GM03348 (cell line): ENCODE measurements around the gene TDRD7.
A peak's percentile ranks its signal among the peaks of the same experiment; 100 is the strongest.

Source experiments
- DNase-seq: peaks from one replicate; pipeline ENCODE4 v3.0.0; 2012; ENCODE audit warnings: low spot score

TDRD7 gene, protein sequence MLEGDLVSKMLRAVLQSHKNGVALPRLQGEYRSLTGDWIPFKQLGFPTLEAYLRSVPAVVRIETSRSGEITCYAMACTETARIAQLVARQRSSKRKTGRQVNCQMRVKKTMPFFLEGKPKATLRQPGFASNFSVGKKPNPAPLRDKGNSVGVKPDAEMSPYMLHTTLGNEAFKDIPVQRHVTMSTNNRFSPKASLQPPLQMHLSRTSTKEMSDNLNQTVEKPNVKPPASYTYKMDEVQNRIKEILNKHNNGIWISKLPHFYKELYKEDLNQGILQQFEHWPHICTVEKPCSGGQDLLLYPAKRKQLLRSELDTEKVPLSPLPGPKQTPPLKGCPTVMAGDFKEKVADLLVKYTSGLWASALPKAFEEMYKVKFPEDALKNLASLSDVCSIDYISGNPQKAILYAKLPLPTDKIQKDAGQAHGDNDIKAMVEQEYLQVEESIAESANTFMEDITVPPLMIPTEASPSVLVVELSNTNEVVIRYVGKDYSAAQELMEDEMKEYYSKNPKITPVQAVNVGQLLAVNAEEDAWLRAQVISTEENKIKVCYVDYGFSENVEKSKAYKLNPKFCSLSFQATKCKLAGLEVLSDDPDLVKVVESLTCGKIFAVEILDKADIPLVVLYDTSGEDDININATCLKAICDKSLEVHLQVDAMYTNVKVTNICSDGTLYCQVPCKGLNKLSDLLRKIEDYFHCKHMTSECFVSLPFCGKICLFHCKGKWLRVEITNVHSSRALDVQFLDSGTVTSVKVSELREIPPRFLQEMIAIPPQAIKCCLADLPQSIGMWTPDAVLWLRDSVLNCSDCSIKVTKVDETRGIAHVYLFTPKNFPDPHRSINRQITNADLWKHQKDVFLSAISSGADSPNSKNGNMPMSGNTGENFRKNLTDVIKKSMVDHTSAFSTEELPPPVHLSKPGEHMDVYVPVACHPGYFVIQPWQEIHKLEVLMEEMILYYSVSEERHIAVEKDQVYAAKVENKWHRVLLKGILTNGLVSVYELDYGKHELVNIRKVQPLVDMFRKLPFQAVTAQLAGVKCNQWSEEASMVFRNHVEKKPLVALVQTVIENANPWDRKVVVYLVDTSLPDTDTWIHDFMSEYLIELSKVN

DNA sequence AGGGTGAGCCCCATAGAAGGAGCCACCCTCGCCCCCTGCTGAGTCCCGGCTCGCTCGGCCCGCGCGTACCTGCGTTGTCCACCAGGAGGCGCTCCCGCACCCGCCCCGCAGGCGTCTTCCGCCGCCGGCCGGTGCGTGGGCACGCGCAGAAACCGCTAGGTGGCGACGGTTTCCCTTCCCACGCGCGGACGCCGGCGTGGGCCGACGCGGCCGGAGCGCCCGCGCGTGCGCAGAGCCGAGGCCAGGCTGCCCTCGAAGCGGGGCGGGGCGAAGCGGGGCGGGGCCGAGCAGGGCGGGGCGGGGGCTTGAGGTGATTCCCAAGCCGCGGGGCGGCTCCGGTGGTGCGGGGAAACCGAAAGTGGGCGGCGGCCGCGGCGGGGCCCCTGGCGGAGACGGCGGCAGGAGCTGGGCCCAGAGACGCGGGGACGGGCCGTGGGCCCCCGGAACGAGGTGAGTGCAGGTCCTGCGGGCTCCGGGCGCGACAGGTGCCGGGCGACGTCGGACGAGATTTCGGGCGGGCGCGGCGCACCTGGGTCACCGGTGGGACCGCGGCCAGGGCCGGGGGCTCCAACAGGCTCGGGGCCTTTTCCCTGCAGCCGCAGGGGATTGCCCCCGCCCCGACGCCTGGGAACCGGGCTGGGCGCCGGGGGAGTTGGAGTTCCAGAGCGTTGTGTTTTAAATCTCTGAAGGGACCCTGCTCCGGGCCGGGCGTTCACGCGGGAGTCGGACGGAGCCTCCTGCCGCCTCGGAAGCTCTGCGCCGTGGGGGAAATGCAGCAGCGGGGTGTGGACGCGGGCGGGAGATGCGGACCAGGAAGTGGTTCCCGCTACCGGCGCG is at the start of gene TDRD7:
TDRD7 (plus strand) TSS at position 308 of the 837 bp plus-strand sequence. CDS start 16,370 bp downstream, outside the sequence.
- DNase-seq: peak; percentile 100

DNA sequence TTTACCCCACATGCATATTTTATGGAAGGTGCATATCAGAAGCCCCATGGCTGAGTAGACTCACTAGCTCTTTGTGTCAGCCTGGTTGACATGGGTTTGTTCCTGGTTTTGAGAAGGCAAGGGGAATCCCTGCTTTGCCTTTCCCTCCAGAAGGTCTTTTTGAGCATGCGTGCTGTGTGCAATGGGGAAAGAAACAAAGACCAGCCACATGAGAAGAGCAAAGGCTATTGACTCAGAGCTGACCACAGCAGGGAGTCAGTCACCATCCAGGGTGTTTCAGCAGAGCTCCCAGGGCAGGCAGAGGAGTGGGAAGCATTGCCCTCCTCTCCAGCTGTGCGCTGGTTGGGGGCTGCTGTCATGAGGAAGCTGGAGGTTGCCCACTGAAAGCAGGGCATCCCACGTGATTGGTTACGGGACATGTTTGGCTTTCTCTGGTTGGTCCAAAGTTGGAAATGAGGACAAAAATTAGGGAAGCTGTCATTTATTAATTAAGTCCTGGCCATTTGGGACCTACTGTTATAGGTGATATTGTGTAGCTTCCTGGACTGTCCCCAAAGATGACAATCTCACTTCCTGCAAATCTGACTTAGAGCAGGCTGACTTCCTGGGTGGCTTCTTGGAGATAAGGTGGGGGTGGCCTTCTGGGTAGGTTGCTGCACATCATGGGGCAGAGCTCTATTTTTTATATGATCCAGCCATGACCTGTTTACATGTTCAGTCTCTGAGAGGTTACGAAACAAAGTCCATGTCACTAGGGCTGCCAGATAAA is 48.9 kb upstream of the TDRD7 start:
- no peak for DNase-seq

DNA sequence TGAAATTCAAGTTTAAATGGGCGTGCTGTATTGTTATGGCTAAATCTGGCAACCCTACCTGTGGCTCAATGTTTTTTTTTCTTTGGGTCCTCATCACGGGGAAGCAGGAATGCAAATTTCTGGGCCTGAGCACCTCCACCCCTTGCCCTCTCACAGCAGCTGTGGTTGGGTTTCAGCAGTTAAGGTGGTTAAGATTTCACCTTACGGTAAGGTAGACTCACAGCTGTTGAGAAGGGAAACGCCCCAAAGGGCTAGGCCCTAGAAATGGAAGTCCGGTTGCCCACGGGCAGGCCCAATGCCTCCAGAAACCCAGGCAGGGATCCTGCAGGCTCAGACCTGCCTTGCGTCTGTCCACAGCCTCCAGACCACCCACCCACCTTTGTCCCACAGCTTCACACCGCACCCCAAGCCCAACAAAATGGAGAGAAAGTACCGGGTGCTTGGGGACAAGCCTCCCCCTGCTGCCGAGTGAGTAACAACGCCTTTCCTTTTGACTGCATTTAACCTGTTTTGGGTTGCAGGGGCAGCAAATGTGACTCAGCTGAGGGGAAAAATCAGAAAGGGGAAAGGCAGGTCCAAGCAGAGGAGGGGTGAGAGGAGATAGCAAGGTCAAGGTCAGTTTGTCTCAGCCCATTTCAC is 48.1 kb upstream of the TDRD7 start:
- DNase-seq: no peak

DNA sequence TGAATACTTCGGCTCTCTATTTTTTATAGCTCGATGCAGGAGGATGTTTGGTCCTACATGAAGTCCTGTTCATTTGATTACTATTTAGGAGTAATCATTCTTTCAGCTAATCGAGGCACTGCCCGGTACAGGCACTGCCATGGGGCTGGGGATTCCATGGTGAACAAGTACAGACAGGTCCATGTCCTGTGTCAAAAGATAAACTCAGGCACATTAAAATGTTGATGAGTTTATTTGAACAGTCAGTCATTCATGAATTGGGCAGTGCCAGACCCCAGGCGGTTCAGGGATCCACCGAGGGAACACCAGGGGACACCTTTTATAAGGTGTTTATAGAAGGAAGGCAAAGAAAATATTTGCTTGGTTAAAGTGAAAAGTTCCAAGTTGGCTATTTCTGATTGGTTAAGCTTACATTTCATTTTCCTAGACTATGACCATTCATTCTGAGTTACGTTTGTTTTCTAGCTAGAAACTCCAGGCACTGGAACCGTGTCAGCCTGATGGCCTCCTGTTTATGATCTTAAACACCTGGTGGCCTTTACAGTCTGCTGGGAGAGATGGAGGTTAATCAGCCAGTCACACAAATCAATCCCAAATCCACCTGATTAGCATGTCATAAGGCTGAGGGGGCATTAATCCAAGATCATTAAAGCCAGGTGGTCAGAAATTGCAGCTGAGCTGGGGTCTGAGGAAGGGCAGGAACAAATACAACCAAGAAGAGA is 47.0 kb upstream of the TDRD7 start:
- no peak for DNase-seq

DNA sequence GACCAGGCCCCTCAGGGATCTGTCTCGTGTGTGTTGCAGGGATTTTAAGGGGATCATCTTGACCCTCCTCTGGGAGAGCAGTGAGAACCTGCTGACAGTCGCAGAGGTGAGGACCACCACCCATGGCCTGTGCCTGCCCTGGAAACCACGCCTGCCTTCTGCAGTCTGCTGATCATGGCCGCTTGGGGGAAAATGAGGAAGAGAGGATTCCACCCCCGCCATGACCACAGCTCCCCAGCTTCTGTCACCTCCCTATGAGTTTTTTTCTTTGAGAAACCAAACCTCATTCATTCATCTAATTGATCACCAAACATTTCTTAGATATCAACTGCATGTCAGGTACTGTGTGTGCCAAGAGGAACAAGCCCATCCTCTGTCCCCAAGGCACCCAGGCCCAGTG is 46.3 kb upstream of the TDRD7 start:
- DNase-seq: no peak

DNA sequence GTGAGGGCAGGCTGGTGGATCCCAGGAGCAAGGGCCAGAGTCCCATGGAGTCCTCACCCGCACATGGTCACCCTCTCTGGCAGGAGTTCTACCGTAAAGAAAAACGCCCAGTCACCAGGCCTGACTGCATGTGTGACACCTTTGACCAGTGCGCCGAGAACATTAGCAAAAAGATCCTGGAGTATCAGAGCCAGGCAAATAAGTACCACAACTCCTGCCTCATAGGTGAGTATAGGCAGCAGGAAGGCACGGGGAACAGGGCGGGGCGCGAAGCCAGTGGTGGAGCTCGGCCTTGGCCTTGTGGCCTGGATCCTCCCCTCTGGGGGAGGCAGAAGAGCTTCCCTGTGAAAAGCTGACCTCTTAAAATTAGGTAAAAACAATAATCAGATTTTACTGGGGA is 45.4 kb upstream of the TDRD7 start:
- no peak for DNase-seq

DNA sequence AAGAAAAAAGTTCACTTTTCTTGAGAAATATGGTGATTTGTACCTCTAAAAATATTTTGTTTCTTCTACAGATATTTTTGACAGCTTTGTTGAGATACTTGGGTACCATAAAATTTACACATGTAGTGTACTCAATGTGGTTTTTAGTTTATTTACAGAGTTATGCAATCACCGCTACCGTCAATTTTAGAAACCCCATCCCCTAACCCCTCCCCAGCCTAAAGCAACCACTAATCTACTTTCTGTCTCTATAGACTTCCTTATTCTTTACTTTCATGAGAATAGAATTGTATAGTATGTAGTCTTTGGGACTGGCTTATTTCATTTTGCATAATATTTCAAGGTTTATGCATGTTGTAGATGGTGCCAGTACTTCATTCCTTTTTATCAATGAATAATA is 45.0 kb upstream of the TDRD7 start:
- no peak for DNase-seq

DNA sequence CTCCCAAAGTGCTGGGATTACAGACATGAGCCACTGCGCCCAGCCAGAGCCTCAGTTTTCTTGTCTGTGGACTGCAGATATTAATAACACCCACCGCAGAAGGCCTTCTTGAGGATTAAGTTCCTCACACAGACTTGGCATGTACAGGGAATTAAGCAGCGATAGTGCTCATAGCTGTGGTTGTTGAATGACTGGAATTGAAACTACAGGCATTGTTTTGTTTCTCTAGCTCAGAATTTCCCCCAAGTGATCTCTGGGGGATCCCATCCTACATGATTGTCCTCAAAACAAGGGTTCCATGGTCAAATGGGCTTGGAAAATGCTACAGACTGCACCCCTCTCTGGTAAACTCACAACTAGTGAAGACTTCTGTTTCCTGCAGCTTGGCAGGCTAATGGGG is 44.2 kb upstream of the TDRD7 start:
- no peak for DNase-seq

DNA sequence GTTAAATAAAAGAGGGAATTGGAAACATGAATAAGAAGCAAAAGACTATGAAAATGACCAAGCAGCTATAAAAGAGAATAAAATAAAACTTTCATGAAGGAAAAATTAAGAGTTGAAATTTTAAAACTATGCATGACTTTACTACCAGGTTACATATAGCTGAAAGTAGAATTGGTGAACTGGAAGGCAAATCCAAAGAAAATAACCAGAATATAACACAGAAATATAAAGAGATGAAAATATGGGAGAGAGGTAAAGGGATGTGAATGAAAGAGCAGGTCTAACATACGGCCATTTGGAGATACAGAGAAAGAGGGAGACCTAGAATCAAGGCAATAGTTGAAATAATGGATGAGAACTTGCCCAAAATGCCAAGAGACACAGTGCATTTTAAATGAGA is 42.9 kb upstream of the TDRD7 start:
- DNase-seq: no peak

DNA sequence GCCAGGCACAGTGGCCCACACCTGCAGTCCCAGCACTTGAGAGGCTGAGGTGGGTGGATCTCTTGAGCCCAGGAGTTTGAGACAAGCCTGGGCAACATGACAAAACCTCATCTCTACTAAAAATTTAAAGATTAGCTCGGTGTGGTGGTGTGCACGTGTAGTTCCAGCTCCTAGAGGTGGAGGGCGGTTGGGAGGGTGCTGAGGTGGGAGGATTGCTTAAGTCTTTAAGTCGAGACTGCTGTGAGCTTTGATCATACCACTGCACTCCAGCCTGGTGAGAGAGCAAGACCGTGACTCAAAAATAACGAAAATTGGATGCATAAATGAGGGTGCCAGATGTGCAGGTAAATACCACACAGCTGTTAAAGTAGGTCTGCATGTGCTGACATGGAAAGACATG is 39.3 kb upstream of the TDRD7 start:
- no peak for DNase-seq

DNA sequence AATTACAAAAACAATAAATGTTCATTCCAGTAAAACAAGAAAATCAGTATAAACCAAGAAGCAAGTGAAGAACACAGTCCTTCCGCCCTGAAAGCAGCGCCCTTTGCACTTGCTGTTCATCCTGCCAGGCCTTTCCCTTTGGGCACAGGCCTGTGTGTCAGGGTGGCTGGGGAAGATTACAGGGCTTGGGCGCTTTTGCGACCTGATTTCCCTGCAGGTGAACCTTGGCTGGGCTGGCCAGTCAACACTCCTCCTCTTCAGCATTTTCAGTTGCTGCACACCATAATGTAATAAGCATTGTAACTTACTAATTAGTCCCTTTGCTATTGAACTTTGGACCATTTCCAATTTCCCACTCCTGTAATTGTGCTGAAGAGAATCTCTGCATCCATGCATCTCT is 38.6 kb upstream of the TDRD7 start:
- no peak for DNase-seq

DNA sequence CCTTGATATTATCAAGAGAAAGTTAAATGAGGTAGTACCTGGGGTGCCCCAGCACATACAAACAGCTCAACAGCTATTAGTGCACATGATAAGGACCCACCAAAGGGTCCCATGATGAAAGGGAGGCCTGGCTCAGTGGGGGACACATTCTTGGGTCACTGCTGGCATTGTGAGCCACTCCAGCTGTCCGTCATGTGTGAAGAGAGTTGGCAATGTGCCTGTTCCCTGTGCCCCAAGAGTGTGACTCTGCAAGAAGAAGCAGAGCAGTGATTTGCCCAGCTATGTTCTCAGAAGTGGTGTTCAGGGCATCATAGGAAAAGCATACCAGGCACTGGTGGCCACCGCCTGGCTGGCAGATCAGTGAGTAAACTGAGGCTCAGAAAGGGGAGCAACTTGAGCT is 37.1 kb upstream of the TDRD7 start:
- DNase-seq: no peak

DNA sequence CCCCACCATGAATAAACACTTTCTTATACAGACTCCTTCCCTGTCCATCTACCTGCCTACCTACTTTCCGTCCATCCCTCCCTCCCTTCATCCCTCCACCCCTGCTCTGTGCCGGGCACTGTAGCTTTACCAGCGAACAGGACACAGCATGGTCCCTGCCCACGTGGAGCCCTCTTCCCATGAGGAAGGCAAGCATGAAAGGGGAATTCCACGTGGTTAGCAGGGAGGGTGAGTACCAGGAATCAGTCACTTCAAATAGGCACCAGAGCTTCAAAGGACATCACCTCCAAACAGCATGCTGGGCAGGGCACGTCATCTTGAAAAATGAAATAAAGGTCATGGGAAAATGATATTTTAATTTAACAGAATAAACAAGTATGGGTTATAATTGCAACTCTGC is 35.0 kb upstream of the TDRD7 start:
- DNase-seq: no peak

DNA sequence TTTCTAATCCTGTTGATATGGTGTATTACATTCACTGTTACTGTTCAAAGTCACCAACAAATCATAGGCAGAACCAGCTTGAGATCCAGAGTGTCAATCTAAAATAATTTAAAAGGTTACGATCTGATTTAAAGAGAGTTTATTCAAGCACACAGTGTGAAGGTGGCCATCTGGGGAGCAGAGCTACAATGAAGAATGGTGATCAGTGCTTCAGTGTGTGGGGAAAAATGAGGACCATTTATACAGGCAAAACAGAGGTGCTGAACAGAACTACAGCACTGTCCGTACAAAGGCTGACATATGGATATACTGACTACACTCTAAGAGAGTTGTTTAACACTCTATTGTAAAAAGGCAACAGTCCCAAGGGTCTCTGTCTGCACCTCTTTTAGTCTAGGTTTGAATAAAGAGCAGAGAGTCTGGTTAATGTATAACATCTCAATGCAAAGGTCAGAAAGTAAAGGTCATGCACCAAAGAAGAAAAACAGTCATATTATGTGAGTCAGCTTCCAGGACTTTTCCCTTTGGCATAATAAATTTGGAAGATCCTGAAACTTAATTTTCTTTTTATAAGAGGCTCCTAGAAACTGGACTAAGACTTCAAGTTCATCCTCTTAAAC is 29.7 kb upstream of the TDRD7 start:
- DNase-seq: no peak

DNA sequence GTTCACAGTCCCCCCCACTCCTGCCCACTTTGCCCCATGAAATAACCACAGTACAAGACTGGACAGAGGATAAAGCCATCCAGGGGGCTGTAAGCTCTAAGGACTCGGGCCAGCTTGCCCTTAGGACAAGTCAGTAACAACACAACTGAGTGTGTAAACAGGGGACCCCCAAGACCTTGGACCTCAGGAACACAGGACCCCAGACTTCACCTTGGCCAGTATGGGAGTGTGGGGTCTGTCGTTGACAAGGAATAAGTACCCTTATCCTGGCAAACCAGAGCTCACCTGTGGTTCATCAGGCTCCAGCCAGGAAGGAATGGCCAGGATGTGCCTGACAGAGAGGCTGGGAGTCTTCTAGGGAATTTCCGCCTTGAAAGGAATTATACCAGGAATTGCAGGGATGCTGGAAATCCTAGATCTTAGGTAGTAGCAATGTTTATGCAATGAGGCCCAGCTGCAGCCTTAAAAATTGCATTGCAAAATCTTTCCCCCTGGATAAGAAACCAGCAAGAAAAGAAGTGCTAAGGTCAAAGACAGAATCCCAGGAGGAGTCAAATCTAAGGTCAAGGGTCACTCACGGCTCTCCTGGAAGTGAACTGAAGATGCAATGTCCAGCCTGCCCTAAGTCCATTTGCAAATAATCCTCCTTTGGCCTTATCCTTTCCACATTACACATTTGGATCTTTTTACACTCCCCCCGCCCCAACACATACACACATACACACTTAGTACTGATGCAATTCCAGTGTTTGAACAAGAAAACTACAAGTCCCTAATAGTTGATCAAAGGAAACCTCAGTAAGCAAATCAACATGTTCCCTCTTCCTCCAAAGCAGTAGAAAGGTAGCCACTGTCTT is 27.3 kb upstream of the TDRD7 start:
- no peak for DNase-seq

DNA sequence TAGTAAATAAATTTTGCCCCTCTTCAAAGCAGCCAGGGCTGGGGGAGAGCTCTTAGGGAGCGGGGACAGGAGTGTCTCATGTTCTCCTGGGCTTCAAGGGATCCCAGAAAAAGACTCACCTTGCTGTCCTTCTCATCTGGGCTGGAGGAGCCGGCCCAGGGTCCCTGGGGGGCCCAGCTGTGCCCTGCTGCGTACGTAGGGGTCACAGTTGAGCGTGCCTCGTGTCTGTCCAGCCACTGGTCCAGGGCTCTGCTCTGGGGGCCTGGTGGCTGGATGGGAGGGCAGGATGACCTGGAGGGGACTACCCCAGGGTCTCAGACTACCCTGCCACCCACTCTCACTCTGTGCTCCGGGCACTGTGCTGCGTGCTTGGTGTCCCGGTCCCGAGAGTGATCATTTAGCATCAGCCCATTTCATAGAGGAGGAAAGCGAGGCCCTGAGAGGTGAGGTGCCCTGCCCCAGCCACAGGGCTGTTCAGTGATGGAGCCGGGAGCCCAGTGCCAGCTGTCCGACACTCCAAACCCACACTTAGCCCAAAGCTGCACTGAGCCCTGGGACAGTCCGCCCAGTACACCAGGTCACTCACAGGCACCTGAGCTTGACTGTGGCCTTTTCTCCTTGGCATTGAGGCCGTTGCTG is 26.2 kb upstream of the TDRD7 start:
- DNase-seq: no peak

DNA sequence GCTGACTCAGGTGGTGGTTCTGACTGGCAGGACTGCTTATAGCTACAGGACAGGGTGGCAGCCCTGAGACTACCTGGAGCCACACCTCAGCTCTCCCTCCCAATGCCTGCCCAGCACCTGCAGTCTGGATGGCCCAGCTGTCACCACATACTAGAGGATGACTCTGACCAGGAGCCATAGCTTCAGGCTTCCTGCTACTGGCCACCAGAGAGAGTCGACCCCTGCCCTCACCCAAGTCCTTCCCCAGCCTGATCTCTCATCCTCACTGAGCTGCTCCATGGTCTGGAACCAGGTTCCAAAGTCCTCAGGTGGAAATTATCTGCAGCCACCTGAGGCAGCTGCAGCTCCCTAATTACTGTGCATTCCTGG is 25.6 kb upstream of the TDRD7 start:
- no peak for DNase-seq
